ENCODE measurements around the gene SOX8. TPM values are rescaled to one million over a fixed set of nuclear protein-coding genes. Genes with fewer than 3 reads are reported as not detected.

The SOX8 gene
- total RNA-seq, 1 donor from 2014 or later = 0.18 TPM

- DNase-seq (no peak), ATAC-seq (ENCODE audit: low read depth) (no peak)
- H3K27me3 Mint-ChIP-seq = no peaks in the 10 kb centered on the region
- H3K27ac Mint-ChIP-seq = no peak overlapping the region
- ChIA-PET CTCF (no interaction called here), POLR2A (no interaction called here)
- intact Hi-C loops (cut with micrococcal nuclease) = no loop called here
- no peak overlapping the region for H3K4me3 Mint-ChIP-seq
- H3K9me3 Mint-ChIP-seq = no peaks in the 10 kb centered on the region
- H3K4me1 Mint-ChIP-seq = no peaks in the 10 kb centered on the region
- TF ChIP-seq, protein P1, sequence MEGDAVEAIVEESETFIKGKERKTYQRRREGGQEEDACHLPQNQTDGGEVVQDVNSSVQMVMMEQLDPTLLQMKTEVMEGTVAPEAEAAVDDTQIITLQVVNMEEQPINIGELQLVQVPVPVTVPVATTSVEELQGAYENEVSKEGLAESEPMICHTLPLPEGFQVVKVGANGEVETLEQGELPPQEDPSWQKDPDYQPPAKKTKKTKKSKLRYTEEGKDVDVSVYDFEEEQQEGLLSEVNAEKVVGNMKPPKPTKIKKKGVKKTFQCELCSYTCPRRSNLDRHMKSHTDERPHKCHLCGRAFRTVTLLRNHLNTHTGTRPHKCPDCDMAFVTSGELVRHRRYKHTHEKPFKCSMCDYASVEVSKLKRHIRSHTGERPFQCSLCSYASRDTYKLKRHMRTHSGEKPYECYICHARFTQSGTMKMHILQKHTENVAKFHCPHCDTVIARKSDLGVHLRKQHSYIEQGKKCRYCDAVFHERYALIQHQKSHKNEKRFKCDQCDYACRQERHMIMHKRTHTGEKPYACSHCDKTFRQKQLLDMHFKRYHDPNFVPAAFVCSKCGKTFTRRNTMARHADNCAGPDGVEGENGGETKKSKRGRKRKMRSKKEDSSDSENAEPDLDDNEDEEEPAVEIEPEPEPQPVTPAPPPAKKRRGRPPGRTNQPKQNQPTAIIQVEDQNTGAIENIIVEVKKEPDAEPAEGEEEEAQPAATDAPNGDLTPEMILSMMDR (IDR thresholded peaks at IDR 0.05) = no peak
- H3K36me3 Mint-ChIP-seq (ENCODE audit: low read depth) = no peaks in the 10 kb centered on the region
These were observed 7.8 kb downstream of the SOX8 start for GRCh38 chr16:989354-989814.

DNA sequence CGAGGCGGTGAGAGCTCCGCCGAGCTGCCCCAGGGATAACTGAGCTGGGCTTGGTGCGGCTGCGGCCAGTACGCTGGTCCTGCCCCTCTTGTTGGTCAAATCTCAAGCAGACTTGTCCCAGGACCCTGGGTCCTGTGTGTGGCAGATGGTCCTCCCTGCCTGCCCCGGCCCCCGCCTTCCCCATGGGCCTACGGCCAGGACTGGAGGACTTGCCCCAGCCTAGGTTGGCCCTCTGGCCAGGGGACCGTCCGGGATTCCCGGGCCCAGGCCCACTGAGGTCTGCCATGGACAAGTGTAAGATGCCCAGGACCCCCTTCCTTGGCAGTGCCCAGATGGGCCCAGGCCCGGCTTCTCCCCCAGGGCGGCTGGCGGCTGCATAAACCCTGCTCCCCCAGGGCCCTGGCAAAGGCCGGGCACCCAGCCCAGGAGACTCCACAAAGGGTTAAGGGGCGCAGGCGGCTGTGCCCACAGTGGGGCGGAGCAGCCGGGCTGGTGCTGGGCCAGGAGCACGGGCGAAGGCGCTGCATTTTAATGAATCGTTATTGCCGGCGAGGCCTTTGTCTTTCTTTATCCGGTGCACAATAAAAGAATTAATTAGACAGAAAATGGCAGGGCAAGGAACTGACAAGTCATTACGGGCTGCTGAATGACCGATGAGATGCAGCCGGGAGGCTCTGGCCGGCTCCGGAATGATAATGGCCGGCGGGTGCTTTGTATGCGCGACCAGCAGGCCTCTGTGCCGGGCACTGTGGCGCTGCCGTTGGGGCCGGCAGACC, 9.1 kb downstream of the SOX8 start:
- no peaks in the 10 kb centered on the region for H3K36me3 Mint-ChIP-seq (ENCODE audit: low read depth)
- ATAC-seq (ENCODE audit: low read depth) (no peak), DNase-seq (no peak)
- TF ChIP-seq, protein P1 (IDR thresholded peaks at IDR 0.05) = no peak
- no peak overlapping the region for H3K27ac Mint-ChIP-seq
- intact Hi-C loops (cut with micrococcal nuclease) = no loop called here
- ChIA-PET CTCF (no interaction called here), POLR2A (no interaction called here)
- H3K9me3 Mint-ChIP-seq = peaks cover 3% of the 10 kb centered on the region
- H3K4me3 Mint-ChIP-seq = no peak overlapping the region
- no peaks in the 10 kb centered on the region for H3K4me1 Mint-ChIP-seq
- H3K27me3 Mint-ChIP-seq = peaks cover 8% of the 10 kb centered on the region

DNA sequence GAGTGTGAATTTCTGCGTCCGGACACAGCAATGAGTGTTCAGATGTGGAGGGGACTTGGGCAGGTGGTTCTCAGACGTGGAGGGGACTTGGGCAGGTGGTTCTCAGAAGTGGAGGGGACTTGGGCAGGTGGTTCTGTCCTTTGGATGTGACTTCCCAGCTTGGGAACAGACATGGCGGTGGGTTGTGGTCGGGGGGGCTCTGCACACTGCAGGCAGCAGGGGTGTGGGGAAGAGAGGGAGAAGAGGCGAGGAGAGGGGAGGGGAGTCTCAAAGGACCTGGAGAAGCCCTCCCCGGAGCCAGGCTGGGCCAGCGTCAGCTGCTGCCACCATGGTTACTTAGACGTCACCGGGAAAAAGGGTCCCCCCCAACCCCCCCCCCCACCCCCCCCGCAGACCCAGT, 9.8 kb downstream of the SOX8 start:
- intact Hi-C loops (cut with micrococcal nuclease) = no loop called here
- peaks cover 13% of the 10 kb centered on the region for H3K27me3 Mint-ChIP-seq
- ChIA-PET CTCF (no interaction called here), POLR2A (no interaction called here)
- H3K9me3 Mint-ChIP-seq = peaks cover 3% of the 10 kb centered on the region
- DNase-seq (no peak), ATAC-seq (ENCODE audit: low read depth) (no peak)
- no peaks in the 10 kb centered on the region for H3K4me1 Mint-ChIP-seq
- peaks cover 1% of the 10 kb centered on the region for H3K36me3 Mint-ChIP-seq (ENCODE audit: low read depth)
- no peak overlapping the region for H3K27ac Mint-ChIP-seq
- H3K4me3 Mint-ChIP-seq = no peak overlapping the region
- TF ChIP-seq, protein P1 (IDR thresholded peaks at IDR 0.05) = no peak

DNA sequence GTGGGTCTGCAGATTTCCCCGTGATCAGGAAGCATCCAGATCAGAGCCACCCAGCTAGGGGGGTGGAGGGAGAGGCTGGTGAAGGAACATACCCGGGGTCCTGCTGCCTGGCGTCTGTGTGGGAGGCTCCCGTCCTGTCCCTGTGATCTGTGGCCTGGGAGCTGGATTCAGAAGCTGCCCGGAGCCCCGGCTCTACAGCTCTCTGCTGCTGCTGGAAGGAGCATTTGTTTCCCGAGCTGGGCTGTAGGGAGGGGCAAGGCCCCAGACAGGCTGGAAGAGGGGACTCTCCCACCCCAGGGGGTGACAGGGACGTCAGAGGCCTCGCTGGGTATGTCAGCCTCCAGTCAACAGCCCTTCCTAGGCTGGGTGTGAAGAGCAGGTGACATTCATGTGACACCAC, 10.2 kb downstream of the SOX8 start:
- no peak for DNase-seq
- intact Hi-C loops (cut with micrococcal nuclease) = no loop called here
- CTCF ChIA-PET = no interaction called here

DNA sequence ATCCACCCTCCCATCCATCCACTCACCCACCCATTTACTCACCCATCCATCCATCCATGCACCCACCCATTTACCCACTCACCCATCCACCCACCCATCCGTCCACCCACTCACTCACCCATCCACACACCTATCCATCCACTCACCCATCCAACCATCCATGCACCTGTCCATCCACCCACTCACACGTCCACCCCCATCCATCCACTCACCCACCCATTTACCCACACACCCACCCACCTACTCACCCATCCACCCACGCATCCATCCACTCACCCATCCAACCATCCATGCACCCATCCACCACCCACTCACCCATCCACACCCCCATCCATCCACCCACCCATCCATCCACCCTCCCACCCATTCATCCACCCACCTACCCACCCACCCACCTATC, 12.2 kb downstream of the SOX8 start:
- ChIA-PET CTCF (no interaction called here), POLR2A (no interaction called here)
- TF ChIP-seq, protein P1 (IDR thresholded peaks at IDR 0.05) = no peak
- H3K36me3 Mint-ChIP-seq (ENCODE audit: low read depth) = peaks cover 1% of the 10 kb centered on the region
- DNase-seq (no peak), ATAC-seq (ENCODE audit: low read depth) (no peak)
- H3K9me3 Mint-ChIP-seq = peaks cover 3% of the 10 kb centered on the region
- peaks cover 27% of the 10 kb centered on the region for H3K27me3 Mint-ChIP-seq
- no peaks in the 10 kb centered on the region for H3K4me1 Mint-ChIP-seq
- no peak overlapping the region for H3K27ac Mint-ChIP-seq
- intact Hi-C loops (cut with micrococcal nuclease) = no loop called here
- H3K4me3 Mint-ChIP-seq = no peak overlapping the region

More for the DNA sequence above, 10.2 kb downstream of the SOX8 start:
- peaks cover 17% of the 10 kb centered on the region for H3K27me3 Mint-ChIP-seq
- H3K9me3 Mint-ChIP-seq = peaks cover 3% of the 10 kb centered on the region
- TF ChIP-seq, protein P1 (IDR thresholded peaks at IDR 0.05) = no peak
- no peak overlapping the region for H3K27ac Mint-ChIP-seq
- POLR2A ChIA-PET = no interaction called here
- peaks cover 1% of the 10 kb centered on the region for H3K36me3 Mint-ChIP-seq (ENCODE audit: low read depth)
- H3K4me3 Mint-ChIP-seq = no peak overlapping the region
- no peaks in the 10 kb centered on the region for H3K4me1 Mint-ChIP-seq
- no peak for ATAC-seq (ENCODE audit: low read depth)

Measured in activated B cell treated with CpG ODN at 0.5 μM for 24 hours (primary cell).